ENCODE data around the gene GOLT1A. TPM values are rescaled to one million over a fixed set of nuclear protein-coding genes. Genes with fewer than 3 reads are reported as not detected.
A peak's percentile ranks its signal among the peaks of the same experiment; 100 is the strongest.

The GOLT1A gene
- total RNA-seq, 1 donor from 2014 or later, result 0.50 TPM

- Histone ChIP-seq H3K4me3 (ENCODE audit: insufficient read depth, low read depth, low read length) (no peak overlapping the region), H3K9me3 (ENCODE audit: insufficient read depth, low read depth, low read length) (no peaks in the 10 kb centered on the region), H3K27ac (ENCODE audit: low read depth, low read length) (no peak overlapping the region), H3K79me2 (ENCODE audit: insufficient read depth, low read length) (no peaks in the 10 kb centered on the region), H3K27me3 (ENCODE audit: insufficient read depth, low read length) (peaks cover 8% of the 10 kb centered on the region), H3K9ac (ENCODE audit: low read length) (no peak overlapping the region), H3K36me3 (ENCODE audit: insufficient read depth, low read length) (no peaks in the 10 kb centered on the region), H2AFZ (ENCODE audit: low read depth, low read length) (no peak overlapping the region), H3K4me1 (ENCODE audit: insufficient read depth, low read length) (peaks cover 10% of the 10 kb centered on the region), H3K4me2 (ENCODE audit: low read length) (no peak overlapping the region), H4K20me1 (ENCODE audit: insufficient read depth, low read length) (no peaks in the 10 kb centered on the region)
- Mint-ChIP-seq H3K9me3 (ENCODE audit: unreplicated experiment) (no peaks in the 10 kb centered on the region), H3K4me1 (ENCODE audit: low read depth, unreplicated experiment) (peaks cover 37% of the 10 kb centered on the region), H3K27me3 (ENCODE audit: low read depth, unreplicated experiment) (peaks cover 22% of the 10 kb centered on the region), H3K27ac (ENCODE audit: unreplicated experiment) (no peak overlapping the region), H3K4me3 (ENCODE audit: unreplicated experiment) (no peak overlapping the region), H3K36me3 (ENCODE audit: low read depth, unreplicated experiment) (no peaks in the 10 kb centered on the region)
- TF ChIP-seq CTCF (IDR thresholded peaks at IDR 0.05; ENCODE audit: insufficient read depth, low read depth, low read length), result no peak
- TF ChIP-seq EZH2 (IDR thresholded peaks at IDR 0.05; ENCODE audit: insufficient read depth, low read length), result no peak
- FAIRE-seq (no peak), DNase-seq (ENCODE audit: low read depth) (no peak)
Observed at GRCh38 chr1:204259196-204259595, 45.4 kb upstream of the GOLT1A start.

GRCh38 chr1:204258213-204259115, 44.7 kb upstream of the GOLT1A start:
- no peaks in the 10 kb centered on the region for H4K20me1 ChIP-seq (ENCODE audit: insufficient read depth, low read length)
- Mint-ChIP-seq H3K27ac (ENCODE audit: unreplicated experiment) (no peak overlapping the region), H3K36me3 (ENCODE audit: low read depth, unreplicated experiment) (no peaks in the 10 kb centered on the region), H3K4me1 (ENCODE audit: low read depth, unreplicated experiment) (peaks cover 30% of the 10 kb centered on the region), H3K27me3 (ENCODE audit: low read depth, unreplicated experiment) (peaks cover 22% of the 10 kb centered on the region), H3K4me3 (ENCODE audit: unreplicated experiment) (no peak overlapping the region), H3K9me3 (ENCODE audit: unreplicated experiment) (no peaks in the 10 kb centered on the region)
- no peaks in the 10 kb centered on the region for H3K9me3 ChIP-seq (ENCODE audit: insufficient read depth, low read depth, low read length)
- TF ChIP-seq CTCF (IDR thresholded peaks at IDR 0.05; ENCODE audit: insufficient read depth, low read depth, low read length) (peak; percentile 61), EZH2 (IDR thresholded peaks at IDR 0.05; ENCODE audit: insufficient read depth, low read length) (no peak)
- H3K4me1 ChIP-seq (ENCODE audit: insufficient read depth, low read length), result peaks cover 10% of the 10 kb centered on the region
- H3K4me2 ChIP-seq (ENCODE audit: low read length), result no peak overlapping the region
- no peak overlapping the region for H3K9ac ChIP-seq (ENCODE audit: low read length)
- no peaks in the 10 kb centered on the region for H3K36me3 ChIP-seq (ENCODE audit: insufficient read depth, low read length)
- FAIRE-seq, result no peak
- no peak overlapping the region for H3K27ac ChIP-seq (ENCODE audit: low read depth, low read length)
- no peak overlapping the region for H2AFZ ChIP-seq (ENCODE audit: low read depth, low read length)
- no peak overlapping the region for H3K4me3 ChIP-seq (ENCODE audit: insufficient read depth, low read depth, low read length)
- H3K79me2 ChIP-seq (ENCODE audit: insufficient read depth, low read length), result no peaks in the 10 kb centered on the region
- H3K27me3 ChIP-seq (ENCODE audit: insufficient read depth, low read length), result peaks cover 3% of the 10 kb centered on the region
- DNase-seq (ENCODE audit: low read depth), result peak; percentile 18

GRCh38 chr1:204257446-204257845, 43.7 kb upstream of the GOLT1A start:
- Mint-ChIP-seq H3K4me3 (ENCODE audit: unreplicated experiment) (no peak overlapping the region), H3K27ac (ENCODE audit: unreplicated experiment) (no peak overlapping the region), H3K9me3 (ENCODE audit: unreplicated experiment) (no peaks in the 10 kb centered on the region), H3K4me1 (ENCODE audit: low read depth, unreplicated experiment) (peaks cover 22% of the 10 kb centered on the region), H3K36me3 (ENCODE audit: low read depth, unreplicated experiment) (no peaks in the 10 kb centered on the region), H3K27me3 (ENCODE audit: low read depth, unreplicated experiment) (peaks cover 22% of the 10 kb centered on the region)
- Histone ChIP-seq H3K27ac (ENCODE audit: low read depth, low read length) (no peak overlapping the region), H3K79me2 (ENCODE audit: insufficient read depth, low read length) (no peaks in the 10 kb centered on the region), H3K4me2 (ENCODE audit: low read length) (no peak overlapping the region), H3K4me1 (ENCODE audit: insufficient read depth, low read length) (peaks cover 10% of the 10 kb centered on the region), H3K9ac (ENCODE audit: low read length) (no peak overlapping the region), H3K36me3 (ENCODE audit: insufficient read depth, low read length) (no peaks in the 10 kb centered on the region), H2AFZ (ENCODE audit: low read depth, low read length) (no peak overlapping the region), H4K20me1 (ENCODE audit: insufficient read depth, low read length) (no peaks in the 10 kb centered on the region), H3K9me3 (ENCODE audit: insufficient read depth, low read depth, low read length) (no peaks in the 10 kb centered on the region), H3K27me3 (ENCODE audit: insufficient read depth, low read length) (no peaks in the 10 kb centered on the region), H3K4me3 (ENCODE audit: insufficient read depth, low read depth, low read length) (no peak overlapping the region)
- TF ChIP-seq CTCF (IDR thresholded peaks at IDR 0.05; ENCODE audit: insufficient read depth, low read depth, low read length) (no peak), EZH2 (IDR thresholded peaks at IDR 0.05; ENCODE audit: insufficient read depth, low read length) (no peak)
- DNase-seq (ENCODE audit: low read depth) (no peak), FAIRE-seq (no peak)

Data from astrocyte (in vitro differentiated cells and primary cell).